Measurements from ENCODE around the gene RAB11FIP4.

Gene RAB11FIP4

GRCh38 chr17:31573861-31574260 lies 182.4 kb downstream of the RAB11FIP4 start:
- no peak for DNase-seq

GRCh38 chr17:31574458-31574857 lies 183.0 kb downstream of the RAB11FIP4 start:
- DNase-seq, result no peak

GRCh38 chr17:31575043-31575442 lies 183.6 kb downstream of the RAB11FIP4 start:
- DNase-seq, result no peak

- no peak for DNase-seq
Observed at GRCh38 chr17:31579265-31579664, 187.8 kb downstream of the RAB11FIP4 start.

- no peak for DNase-seq
Observed at GRCh38 chr17:31580316-31580705, 188.8 kb downstream of the RAB11FIP4 start.

- no peak for DNase-seq
Observed at GRCh38 chr17:31580706-31581490, 189.4 kb downstream of the RAB11FIP4 start.

GRCh38 chr17:31581491-31581890 lies 190.0 kb downstream of the RAB11FIP4 start:
- no peak for DNase-seq

- no peak for DNase-seq
Observed at GRCh38 chr17:31582151-31582907, 190.9 kb downstream of the RAB11FIP4 start.

- no peak for DNase-seq
Observed at GRCh38 chr17:31583772-31584356, 192.4 kb downstream of the RAB11FIP4 start.

GRCh38 chr17:31584438-31585279 lies 193.2 kb downstream of the RAB11FIP4 start:
- no peak for DNase-seq

- DNase-seq, result no peak
Observed at GRCh38 chr17:31585280-31585630, 193.8 kb downstream of the RAB11FIP4 start.

- no peak for DNase-seq
Observed at GRCh38 chr17:31586946-31587345, 195.5 kb downstream of the RAB11FIP4 start.

GRCh38 chr17:31587462-31587861 lies 196.0 kb downstream of the RAB11FIP4 start:
- DNase-seq, result no peak
